Stimulated activated CD4-positive, alpha-beta T cell treated with anti-CD3 and anti-CD28 coated beads, TNF-alpha, amount 100 ng/mL, for 24 hours (primary cell): ENCODE results near the gene ATAD3B.
A peak's percentile ranks its signal among the peaks of the same experiment; 100 is the strongest.
"Not testable (repeated sequence)": the region's sequence is repeated elsewhere in the genome, so short reads cannot be mapped to it uniquely, and the experiment has no call there.

Experiments used
- DNase-seq, 3 experiments: peaks; one replicate each; pipeline ENCODE4 v3.0.0-alpha.2; 2020; ENCODE audit warnings: low read depth in 3 of 3

Gene ATAD3B

DNA sequence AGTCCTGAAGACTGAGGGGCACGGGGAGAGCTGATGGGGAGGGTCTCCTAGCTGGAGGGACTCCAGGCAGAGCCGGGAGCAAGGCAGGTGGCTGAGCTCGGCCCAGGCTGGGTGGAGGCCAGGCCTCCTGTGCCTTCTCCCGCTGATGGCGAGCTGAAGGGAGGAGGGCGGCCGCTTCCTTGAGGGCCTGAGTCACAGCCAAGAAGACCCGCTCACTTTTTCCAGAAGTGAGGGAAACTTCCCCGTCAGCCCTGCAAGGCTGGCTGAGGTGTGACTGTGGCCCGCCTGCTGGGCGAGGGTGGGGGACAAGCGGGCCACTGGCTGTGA, 37.8 kb upstream of the ATAD3B start:
- DNase-seq = peak; percentile 36 to 75 (median 50)

DNA sequence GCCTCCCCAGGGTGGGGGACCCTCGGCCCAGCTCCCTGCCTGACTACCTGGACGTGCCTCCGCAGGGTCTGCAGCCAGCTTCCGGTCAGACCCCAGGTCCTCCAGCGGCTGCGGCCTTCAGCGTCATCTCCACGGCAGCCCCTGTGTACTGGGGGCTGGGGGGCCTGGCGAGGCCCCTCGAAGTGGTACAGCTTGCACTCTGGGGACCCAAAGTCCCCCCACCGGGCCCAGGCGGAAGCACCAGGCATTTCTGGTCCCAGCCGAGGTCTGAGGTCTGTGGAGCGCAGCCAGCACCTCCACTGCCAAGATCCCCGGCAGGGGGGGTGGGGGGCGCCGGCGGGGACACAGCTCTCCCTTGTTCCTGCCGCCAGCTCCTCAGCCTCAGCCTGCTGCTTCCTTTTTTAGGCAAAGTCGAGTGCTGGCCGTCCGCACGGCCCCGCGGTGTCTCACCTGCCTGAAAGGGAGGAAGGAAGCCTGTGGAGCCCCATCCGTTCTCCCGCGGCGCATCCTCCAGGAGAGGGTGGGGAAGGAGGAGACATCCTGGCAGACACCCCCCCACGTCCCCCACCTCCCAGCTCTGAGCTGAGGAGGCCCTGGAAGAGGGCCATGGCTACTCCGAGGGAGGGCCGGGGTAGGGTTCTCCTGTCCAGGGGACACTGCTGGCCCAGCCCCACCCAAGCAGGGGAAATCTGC, 37.3 kb upstream of the ATAD3B start:
- no peak for DNase-seq

DNA sequence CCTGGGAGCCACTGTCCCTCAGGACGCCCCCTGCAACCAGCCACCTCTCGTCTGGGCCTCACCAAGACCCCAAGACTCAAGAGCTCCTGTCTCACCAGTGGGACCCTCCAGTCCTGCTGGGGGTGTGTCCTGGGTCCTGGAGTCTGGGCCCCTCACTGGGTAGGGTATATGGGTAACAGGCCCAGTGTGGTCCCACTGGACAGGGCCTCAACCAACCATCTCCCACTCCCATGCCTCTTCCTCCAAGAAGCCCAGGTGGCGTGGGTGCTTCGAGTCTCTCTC, 36.8 kb upstream of the ATAD3B start:
- DNase-seq = no peak

DNA sequence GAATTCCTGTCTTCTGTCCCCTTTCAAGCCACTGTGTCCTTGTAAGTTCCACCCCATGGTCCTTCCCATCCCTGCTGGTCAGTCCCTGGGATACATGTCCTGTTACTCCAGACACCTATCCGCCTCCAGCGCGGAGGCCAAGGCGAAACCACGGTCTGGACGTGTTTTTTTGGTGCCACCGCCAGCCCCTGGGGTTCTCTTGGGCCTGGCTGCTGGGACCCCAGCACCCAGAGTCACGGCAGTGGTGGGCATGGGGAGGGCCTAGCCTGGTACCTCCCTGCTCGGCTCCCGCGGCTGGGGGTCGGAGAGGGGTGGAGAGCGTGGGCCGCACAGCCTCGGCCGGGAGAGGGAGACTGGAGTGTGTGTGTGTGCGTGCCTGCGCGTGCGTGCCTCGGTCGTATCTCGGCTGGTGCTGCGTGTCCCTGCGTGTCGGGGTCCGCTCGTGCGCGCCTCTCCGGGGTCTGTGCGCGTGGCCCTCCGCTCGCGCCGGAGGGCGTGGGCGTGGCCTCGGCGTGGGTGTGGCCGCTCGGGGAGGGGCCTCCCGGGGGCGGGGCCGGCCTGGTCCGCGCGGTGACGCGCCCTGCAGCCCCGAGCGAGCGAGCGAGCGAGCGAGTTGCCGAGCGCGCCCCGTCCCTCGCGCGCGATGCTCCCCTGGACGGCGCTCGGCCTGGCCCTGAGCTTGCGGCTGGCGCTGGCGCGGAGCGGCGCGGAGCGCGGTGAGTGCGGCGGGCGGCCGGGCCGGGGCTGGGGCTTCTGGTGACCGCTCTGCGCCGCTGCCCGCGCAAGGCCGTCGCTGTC, 36.3 kb upstream of the ATAD3B start, which contains the start of gene VWA1:
Gene VWA1, plus strand, starts transcription at position 585 of the 798 bp plus-strand sequence. Its CDS starts 59 bp downstream, at position 644.
- peak; percentile 27 to 69 (median 49) for DNase-seq

DNA sequence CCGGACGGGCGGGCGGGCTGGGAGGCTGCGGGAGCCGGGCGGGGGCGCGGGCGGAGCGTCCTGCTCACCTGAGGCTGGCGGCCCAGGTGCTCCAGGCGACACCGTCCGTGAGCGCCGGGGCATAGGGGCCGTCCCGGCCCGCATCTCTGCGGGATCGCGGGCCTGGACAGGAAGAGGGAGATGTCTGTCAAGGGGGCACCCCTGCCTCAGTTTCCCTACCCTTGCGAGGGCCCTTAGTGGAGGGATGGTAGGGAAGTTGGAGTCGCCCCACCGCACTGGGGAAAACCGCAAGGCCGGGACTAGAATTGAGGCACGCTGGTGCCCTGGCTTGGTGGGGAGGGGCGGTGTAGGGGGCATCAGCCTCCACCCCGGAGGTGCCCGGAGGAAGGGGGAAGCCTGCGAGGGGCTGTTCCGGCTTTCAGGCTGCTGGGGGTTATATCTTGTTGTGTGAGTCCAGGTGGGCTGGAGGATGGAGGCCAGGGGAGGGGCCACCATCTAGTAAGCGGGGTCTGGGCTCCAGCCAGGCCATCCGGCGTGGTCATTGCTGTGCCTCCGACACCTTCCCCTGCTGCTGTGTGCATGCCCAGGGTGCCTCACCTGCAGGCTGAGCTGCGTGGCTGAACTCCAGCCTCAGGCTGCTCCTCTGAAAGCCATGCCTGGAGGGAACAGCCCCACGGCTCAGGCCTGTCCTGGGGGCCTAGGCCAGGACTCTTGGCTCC, 35.5 kb upstream of the ATAD3B start:
- no peak for DNase-seq

DNA sequence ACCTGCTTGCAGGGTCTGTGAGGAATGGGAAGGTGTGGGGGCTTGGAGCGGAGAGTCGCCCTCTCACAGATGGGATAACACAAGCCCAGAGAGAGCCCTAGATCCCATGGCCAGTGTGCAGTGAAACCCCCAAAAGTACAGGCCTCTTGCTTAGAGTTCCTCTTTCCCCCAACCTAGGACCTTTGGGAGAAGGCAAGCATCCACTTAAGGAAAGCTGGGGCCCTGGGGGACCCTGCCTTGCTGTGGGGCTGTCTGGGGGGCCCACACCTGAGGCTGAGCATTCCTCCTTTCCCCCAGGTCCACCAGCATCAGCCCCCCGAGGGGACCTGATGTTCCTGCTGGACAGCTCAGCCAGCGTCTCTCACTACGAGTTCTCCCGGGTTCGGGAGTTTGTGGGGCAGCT, 34.9 kb upstream of the ATAD3B start:
- DNase-seq = no peak

DNA sequence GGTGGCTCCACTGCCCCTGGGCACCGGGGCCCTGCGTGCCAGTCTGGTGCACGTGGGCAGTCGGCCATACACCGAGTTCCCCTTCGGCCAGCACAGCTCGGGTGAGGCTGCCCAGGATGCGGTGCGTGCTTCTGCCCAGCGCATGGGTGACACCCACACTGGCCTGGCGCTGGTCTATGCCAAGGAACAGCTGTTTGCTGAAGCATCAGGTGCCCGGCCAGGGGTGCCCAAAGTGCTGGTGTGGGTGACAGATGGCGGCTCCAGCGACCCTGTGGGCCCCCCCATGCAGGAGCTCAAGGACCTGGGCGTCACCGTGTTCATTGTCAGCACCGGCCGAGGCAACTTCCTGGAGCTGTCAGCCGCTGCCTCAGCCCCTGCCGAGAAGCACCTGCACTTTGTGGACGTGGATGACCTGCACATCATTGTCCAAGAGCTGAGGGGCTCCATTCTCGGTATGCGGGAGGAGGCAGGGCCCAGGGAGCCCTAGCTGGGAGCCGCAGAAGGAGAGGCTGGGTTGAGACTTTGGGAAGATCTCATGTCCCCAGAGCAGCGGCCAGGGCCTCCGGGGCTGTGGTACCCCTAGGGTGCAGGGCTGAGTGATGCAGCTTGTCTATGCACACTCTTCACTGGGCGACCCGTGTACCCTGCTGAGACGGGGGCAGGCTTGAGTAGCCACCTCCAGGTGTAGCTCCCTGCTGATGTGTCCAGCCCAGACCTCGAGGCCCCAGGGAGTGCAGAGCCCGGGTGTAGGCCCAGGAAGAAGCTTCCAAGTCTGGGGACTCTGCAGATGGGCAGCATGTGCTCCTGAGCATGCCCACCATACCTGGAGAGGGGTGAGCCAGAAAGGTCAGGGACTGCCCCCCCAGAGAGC, 34.3 kb upstream of the ATAD3B start:
- no peak for DNase-seq

DNA sequence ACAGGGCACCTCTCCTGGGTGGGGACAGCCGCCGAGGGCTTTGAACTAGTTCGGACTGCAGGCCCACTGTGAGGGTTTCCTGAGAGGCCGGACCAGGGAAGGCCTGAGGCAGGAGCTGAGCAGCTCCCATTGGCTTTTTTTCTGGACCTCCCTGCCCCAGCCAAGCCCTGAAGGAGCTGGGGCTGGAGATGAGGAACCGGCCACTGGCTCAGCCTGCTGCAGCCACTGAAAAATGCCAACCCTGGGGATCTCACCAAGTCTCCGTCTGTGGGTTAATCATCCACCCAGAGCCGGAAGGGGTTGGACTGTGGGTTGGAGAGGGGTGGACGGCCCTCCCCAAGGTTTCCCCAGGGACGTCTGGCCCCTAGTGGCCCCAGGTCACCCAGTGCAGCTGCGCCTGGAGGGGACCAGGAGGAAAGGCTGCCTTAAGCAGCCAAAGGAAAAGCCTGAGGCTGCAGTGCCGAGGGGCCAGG, 33.6 kb upstream of the ATAD3B start:
- no peak for DNase-seq

DNA sequence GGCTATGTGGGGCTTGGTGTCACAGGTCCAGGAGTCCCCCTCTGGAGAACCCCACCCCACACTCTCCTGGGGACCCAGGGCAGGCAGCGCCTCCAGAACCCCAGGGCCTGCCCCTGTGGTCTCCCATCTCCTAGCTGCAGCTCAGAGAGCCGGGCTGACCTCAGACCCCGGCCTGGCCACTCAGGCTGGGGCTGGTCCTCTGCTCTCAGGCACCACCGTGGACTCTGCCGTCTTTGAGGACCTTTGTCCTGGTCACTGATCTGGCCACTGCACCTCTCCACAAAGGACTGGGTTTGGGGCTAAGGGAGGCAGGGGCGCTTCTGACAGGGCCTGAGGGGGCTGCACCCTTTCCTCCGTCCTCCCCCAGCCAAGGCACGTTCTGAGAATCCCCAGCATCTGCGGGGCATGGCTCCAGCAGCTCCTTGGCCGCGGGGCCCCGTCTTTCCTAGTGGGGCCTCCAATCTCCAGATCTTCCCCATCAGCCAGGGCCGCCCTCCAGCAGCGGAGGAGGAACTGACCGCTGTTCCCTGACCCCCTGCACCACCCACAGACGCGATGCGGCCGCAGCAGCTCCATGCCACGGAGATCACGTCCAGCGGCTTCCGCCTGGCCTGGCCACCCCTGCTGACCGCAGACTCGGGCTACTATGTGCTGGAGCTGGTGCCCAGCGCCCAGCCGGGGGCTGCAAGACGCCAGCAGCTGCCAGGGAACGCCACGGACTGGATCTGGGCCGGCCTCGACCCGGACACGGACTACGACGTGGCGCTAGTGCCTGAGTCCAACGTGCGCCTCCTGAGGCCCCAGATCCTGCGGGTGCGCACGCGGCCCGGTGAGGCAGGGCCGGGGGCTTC, 32.8 kb upstream of the ATAD3B start:
- no peak for DNase-seq

DNA sequence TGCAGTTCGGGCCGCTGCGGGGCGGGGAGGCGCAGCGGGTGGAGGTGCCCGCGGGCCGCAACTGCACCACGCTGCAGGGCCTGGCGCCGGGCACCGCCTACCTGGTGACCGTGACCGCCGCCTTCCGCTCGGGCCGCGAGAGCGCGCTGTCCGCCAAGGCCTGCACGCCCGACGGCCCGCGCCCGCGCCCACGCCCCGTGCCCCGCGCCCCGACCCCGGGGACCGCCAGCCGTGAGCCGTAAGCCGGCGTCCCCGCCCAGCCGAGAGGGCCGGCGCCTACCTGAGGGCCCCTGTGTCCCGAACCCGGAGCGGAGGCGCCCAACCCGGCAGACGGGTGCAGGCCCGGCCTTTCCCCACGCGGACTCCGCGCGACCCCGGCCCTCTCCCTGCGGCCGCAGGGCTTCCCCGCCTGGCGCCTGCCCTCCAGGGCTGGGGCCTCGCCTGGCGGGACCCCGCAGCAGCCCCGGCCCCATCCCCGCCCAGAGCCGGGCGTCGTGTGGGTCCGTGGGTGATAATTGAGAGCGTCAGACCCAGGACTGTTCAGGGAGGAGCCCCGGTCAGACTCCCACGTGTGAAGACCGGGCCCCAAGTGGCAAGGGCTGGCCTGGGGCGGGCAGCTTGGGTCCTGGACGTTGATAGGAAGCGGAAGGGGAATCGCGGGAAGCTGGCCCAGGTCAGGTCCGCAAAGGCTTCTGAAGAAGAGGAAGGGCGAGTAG, 31.9 kb upstream of the ATAD3B start:
- DNase-seq = no peak

DNA sequence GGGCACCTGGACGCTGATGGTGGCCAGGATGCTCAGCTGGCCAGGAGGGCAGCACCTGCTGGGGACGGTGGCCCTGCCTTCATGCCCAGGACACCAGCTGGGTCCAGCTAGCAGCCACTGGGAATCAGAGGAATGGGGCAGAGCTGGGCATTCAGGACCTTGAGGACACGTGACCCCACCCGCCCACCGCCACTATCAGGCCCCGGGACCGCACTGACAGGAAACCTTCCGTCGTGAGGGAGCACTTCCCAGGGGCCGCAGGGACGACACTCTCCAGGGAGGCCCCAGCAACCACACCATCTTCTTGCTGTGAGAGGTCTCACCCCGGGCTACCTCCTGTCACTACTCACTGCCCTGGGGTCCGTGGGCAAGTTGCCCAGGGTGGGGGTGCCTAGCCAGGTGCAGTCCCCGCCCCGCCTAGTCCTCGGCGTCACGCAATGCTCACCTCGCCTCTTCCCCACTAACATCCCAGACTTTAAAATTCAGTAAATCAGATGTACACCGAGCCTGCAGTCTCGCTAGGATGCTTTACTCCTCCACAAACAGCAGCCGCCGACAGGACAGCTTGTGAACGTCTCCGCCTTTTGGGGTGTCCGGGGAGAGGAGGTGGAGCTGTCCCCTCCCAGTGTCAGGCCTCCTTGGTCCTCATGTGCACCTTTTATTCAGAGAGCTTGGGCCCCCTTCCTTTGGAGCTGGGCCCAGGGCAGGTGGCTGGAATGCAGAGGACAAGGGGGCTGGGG, 31.1 kb upstream of the ATAD3B start:
- no peak for DNase-seq

DNA sequence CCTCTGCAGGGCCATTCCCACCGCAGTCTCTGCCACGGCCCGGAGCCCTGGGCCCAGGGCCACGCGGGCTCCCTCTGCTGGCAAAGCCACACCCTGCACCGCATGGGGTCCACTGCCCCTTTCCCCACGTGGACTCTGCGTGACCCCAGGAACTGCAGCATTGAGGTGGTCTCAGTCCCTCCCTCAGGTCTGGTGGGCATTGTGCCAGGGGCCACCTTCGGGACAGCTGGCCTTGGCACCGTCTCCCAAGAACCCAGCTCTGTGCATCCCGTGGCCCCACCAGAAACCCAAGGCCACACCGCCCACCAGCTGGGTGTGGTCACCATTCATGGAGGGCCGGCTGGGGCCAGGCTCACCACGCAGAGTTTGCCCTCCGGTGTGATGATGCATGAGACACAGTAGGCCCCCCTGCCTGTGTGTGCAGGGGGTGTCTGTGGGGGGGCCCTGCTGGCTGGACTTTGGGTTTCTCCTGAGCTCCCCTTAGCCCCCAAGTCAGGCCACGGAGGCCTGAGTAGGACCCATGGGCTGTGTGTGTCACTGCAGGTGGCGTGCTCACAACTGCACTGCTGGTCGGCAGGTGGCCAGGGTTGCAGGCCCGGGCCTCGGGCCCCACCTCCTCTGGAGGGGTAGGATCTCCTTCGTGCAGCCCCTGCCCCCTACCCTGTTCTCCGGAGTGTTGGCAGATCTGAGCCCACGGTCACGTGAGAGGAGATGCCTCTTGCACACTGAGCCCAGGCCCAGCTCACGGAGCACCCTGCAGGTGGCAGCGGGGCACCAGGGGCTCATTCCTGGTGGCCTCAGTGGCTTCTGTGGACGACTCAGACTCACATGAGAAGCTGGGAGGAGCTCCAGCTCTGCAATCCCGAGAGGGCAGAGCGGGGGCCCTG, 30.3 kb upstream of the ATAD3B start:
- DNase-seq = peak; percentile 22 to 64 (median 35)

DNA sequence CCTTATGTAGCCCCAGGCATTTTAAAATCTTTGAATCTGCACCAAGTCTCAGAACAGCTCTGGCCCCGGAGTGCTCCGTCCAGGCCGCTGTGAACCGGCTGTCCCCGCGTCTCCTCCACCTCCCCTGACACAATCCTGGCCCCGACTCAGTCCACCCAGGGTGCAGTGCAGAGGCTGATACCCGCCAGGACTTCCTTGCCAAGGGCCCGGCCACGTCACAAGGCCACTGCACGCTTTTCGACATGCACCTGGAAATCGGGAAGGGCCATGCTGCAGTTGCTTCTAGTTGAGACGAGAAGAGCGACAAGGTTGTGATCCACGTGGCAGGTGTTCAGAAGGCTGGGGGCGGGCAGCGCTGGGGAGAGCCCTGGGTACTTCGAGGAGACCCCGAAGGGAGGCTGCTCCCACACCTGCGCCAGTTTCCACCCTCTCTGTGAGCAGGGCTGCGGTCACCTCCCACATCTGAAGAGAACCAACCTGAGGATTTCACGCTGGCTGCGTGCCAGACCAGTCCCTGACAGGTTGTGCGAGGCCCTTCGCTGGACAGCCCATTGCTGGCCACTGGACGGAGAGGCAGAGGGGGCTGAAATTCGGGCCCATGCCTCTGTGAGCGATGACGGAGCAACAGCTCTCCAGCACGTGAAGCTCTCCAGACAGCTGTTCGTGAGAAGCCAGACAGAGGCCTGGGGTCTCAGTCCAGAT, 29.3 kb upstream of the ATAD3B start:
- DNase-seq = no peak

DNA sequence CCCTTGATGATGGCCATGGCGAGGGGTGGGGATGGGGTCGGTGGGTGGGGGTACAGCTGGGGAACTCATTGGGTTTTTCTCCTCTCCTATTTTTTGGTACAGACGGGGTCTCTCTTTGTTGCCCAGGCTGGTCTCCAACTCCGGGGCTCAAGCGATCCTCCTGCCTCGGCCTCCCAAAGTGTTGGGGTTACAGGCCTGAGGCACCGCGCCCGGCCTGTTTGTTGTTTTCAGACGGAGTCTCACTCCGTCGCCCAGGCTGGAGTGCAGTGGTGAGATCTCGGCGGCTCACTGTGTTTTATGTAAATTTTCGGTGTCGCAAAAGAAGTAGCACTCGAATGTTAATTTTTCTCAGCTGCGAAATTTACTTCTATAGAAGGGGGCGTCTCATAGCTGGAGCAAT, 24.9 kb upstream of the ATAD3B start:
- DNase-seq = not testable (repeated sequence)

DNA sequence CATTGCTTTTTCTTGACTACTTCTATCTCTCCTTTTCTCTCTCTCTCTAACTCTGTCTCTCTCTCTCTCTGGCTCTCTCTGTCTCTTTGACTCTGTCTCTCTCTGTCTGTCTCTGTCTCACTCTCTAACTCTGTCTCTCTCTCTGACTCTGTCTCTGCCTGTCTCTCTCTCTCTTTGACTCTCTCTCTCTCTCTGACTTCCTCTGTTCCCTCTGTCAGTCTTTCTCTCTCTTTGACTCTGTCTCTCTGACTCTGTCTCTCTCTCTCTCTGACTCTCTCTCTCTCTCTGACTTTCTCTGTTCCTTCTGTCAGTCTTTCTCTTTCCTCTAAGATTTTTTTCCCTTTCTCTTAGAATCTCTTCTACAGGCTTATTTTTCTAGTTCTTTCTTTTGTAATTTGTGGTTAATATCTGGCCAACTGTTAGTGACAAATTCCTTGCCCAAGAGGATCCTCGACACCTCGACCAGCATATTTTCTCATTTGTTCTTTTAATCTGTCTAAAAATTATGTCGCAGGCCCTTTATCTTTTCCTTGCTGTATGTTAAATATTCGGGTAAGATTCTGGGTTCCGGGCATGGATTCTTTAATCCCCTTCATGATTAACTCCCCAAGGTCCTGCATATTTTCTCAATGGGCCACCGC, 22.3 kb upstream of the ATAD3B start, which contains the start of gene ATAD3C:
Gene ATAD3C, plus strand, starts transcription at position 591 of the 641 bp plus-strand sequence. CDS start 995 bp downstream, outside the sequence.
- DNase-seq = no peak

DNA sequence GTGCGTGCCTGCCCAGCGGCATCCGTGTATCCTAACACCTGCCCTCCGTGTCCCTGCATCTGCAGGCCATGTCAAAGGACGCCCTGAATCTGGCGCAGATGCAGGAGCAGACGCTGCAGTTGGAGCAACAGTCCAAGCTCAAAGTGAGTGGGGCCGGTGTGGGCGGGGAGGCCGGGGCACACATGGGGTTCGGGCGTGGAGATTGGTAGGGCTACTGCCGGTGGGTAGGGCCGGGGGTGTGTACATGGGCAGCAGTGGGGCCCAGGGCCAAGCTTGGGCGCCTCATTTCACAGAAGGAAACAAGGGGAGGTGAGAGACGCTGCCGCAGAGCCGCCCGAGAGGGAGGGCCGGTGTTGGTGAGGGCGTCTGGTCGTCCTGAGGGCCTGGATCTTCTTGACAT, 20.9 kb upstream of the ATAD3B start:
- DNase-seq = not testable (repeated sequence)

DNA sequence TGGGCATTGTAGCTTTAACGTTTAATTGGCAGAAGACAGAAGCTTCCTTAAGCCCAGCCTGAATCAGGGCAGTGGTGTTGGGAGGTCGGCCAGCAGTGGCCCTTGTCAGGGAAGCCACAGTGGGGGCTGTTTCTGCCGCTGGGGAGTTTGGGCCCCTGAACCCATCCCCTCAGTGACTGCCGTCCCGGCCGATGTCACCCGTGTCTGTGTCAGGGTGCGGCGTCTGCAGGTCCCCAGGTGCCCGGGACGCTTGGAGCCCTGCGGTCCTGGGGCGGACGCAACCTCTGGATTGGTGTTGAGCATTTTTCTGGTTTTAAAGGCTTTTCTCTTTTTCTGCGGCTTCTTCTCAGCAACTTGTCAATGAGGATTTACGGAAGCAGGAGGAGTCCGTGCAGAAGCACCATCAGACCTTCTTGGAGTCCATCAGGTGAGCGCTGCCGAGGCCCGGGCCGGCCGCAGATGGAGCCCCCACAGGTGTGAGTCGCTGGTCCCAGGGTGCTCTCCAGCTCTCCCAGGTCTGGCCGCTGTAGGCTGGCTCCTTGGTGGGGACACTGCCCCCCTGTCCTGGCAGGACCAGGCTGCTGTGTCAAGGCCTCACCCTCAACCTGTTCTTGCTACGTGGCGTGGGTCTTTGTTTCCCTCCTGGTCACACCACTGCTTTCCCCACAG, 19.7 kb upstream of the ATAD3B start:
- no peak for DNase-seq
